ENCODE data around the gene LY6G5C. TPM values are rescaled to one million over a fixed set of nuclear protein-coding genes. Genes with fewer than 3 reads are reported as not detected.

LY6G5C gene
- total and polyA plus RNA-seq, 2 experiments from 2014 or later: 1.7 to 5.1 TPM

DNA sequence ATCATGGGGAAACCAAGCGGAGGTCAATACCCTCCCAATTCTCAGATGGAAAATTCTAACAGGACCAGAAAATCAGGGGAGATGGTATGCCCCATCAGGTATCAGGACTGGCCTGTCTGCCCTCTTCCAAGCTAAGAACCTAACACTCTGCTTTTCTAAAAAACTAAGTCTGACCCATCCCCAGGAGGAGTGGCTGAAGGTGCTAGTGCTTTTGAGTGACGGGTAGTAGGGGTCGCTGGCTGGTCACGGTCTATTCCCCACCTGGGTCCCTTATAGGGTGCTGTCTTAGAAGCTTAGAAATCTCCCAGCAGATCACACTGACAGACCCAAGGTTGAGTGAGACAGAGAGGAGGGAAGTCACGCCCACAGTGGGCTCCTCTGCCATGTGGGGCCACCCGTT, 12.7 kb upstream of the LY6G5C start:
- H3K9me3 ChIP-seq (ENCODE audit: low read depth): no peaks in the 10 kb centered on the region
- no peak for TF ChIP-seq EZH2phosphoT487 (IDR thresholded peaks at IDR 0.05; ENCODE audit: insufficient read depth, low read depth)
- no peak for TF ChIP-seq EZH2 (IDR thresholded peaks at IDR 0.05; ENCODE audit: insufficient read depth, poor library complexity, severe bottlenecking)
- peaks cover 13% of the 10 kb centered on the region; the same call in 1 of the 2 replicates for H3K36me3 ChIP-seq (ENCODE audit: low read depth)
- DNase-seq: no peak
- no peak overlapping the region for H3K4me2 ChIP-seq (ENCODE audit: unreplicated experiment)
- no peaks in the 10 kb centered on the region for H3K27me3 ChIP-seq (replicated peaks; ENCODE audit: insufficient read depth)
- 89 to 91% methylated on average over 6 of the region's 6 CpGs for WGBS, 2 experiments (ENCODE audit: low coverage in 1 of 2, low lambda C conversion rate in 2 of 2, missing lambda C conversion rate in 2 of 2)
- H3F3A ChIP-seq (ENCODE audit: insufficient read depth): no peaks in the 10 kb centered on the region
- H3K4me1 ChIP-seq (ENCODE audit: insufficient read depth): no peaks in the 10 kb centered on the region
- no peaks in the 10 kb centered on the region for H3K79me2 ChIP-seq (ENCODE audit: insufficient read depth)
- H4K20me1 ChIP-seq (ENCODE audit: insufficient read depth): no peaks in the 10 kb centered on the region
- H3K9me2 ChIP-seq (ENCODE audit: insufficient read depth): no peaks in the 10 kb centered on the region
- H3K9ac ChIP-seq: no peak overlapping the region
- in situ Hi-C loops (cut with MboI): no loop called here
- no peak overlapping the region for H3K27ac ChIP-seq
- no peak overlapping the region for H2AFZ ChIP-seq
- no peak overlapping the region for H3K4me3 ChIP-seq

DNA sequence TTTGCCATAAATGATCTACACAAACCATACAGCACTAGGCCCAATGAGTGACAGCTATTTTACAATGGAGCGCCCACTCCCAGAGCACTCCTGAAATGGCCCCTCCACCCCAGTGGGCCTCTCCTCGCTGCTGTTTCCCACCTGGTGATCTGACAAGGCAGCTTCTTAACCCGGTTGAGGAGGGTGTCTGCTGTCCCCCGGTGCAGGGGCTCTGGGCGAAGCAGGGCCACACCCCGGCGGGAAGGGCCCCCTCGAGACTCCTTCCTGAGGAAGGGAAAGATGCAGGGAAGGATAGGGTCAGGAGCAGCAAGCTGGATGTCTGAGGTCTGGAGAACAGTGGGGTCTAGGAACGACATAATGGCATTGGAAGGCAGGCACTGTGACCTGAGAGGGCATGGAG, 12.0 kb upstream of the LY6G5C start:
- Histone ChIP-seq H3K27ac (no peak overlapping the region), H3K36me3 (ENCODE audit: low read depth) (peaks cover 16% of the 10 kb centered on the region; the same call in 1 of the 2 replicates), H3K9ac (no peak overlapping the region), H3F3A (ENCODE audit: insufficient read depth) (no peaks in the 10 kb centered on the region), H3K4me1 (ENCODE audit: insufficient read depth) (no peaks in the 10 kb centered on the region), H4K20me1 (ENCODE audit: insufficient read depth) (no peaks in the 10 kb centered on the region), H3K4me3 (no peak overlapping the region), H3K9me3 (ENCODE audit: low read depth) (no peaks in the 10 kb centered on the region), H3K9me2 (ENCODE audit: insufficient read depth) (no peaks in the 10 kb centered on the region), H3K79me2 (ENCODE audit: insufficient read depth) (no peaks in the 10 kb centered on the region), H2AFZ (no peak overlapping the region), H3K27me3 (replicated peaks; ENCODE audit: insufficient read depth) (no peaks in the 10 kb centered on the region), H3K4me2 (ENCODE audit: unreplicated experiment) (no peak overlapping the region)
- in situ Hi-C loops (cut with MboI): no loop called here
- no peak for TF ChIP-seq EZH2 (IDR thresholded peaks at IDR 0.05; ENCODE audit: insufficient read depth, poor library complexity, severe bottlenecking)
- no peak for TF ChIP-seq EZH2phosphoT487 (IDR thresholded peaks at IDR 0.05; ENCODE audit: insufficient read depth, low read depth)
- DNase-seq: no peak
- 97 to 98% methylated on average over 9 of the region's 9 CpGs for WGBS, 2 experiments (ENCODE audit: low coverage in 1 of 2, low lambda C conversion rate in 2 of 2, missing lambda C conversion rate in 2 of 2)

DNA sequence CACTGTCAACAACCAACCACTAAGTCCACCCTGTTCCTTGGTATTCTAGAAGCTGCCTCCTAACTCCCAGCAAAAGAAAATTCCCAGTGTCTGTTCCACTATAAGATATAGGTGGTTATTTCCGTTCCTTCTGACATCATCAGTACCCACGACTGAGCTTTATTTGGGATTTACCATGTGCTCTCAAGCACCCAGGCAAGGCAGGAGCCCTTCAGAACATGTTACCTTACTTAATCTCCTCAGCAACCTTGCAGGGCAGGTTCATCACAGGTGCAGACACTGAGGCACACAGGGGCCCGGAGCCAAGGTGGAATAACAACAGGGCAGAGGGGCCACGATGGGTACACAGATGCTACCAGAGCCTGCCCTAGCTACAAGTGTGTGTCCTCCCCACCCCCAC, 11.5 kb upstream of the LY6G5C start:
- Histone ChIP-seq H3K9ac (no peak overlapping the region), H3K36me3 (ENCODE audit: low read depth) (peaks cover 16% of the 10 kb centered on the region; the same call in 1 of the 2 replicates), H3K27me3 (replicated peaks; ENCODE audit: insufficient read depth) (no peaks in the 10 kb centered on the region), H3K4me3 (no peak overlapping the region), H3K4me2 (ENCODE audit: unreplicated experiment) (no peak overlapping the region), H3F3A (ENCODE audit: insufficient read depth) (no peaks in the 10 kb centered on the region), H4K20me1 (ENCODE audit: insufficient read depth) (no peaks in the 10 kb centered on the region), H3K4me1 (ENCODE audit: insufficient read depth) (no peaks in the 10 kb centered on the region), H3K79me2 (ENCODE audit: insufficient read depth) (no peaks in the 10 kb centered on the region), H3K9me3 (ENCODE audit: low read depth) (no peaks in the 10 kb centered on the region), H2AFZ (no peak overlapping the region), H3K27ac (no peak overlapping the region), H3K9me2 (ENCODE audit: insufficient read depth) (no peaks in the 10 kb centered on the region)
- in situ Hi-C loops (cut with MboI): no loop called here
- WGBS, 2 experiments (ENCODE audit: low coverage in 1 of 2, low lambda C conversion rate in 2 of 2, missing lambda C conversion rate in 2 of 2): 97 to 98% methylated on average over 4 of the region's 4 CpGs
- no peak for DNase-seq
- TF ChIP-seq EZH2phosphoT487 (IDR thresholded peaks at IDR 0.05; ENCODE audit: insufficient read depth, low read depth): no peak
- TF ChIP-seq EZH2 (IDR thresholded peaks at IDR 0.05; ENCODE audit: insufficient read depth, poor library complexity, severe bottlenecking): no peak

DNA sequence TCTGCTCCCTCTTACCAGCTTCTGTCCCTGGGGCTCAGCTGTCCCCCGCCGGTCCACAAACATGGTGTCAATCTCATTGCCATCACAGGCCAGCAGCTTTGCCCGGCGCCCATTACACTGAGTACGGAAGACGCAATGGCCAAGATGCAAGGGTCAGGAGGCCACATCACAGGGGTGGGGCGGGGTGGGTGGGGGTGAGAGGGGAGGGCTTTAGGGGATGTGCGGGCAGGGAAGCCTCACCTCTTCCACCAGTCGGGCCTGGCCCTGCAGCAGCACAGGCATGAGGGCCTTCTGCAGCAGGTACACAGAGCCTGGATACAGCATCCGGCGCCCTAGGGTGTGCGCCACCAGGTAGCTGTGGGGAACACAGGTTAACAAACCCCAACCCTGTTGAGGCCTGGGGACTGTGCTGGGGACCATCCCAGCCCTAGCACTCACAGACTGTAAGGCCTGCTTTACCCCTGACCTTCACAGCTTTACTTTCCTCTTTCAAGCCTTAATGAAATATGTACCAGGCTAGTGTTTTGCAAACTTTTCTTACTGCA, 10.8 kb upstream of the LY6G5C start:
- no peak overlapping the region for H3K9ac ChIP-seq
- no peaks in the 10 kb centered on the region for H3K9me3 ChIP-seq (ENCODE audit: low read depth)
- H3K4me3 ChIP-seq: no peak overlapping the region
- in situ Hi-C loops (cut with MboI): no loop called here
- H3F3A ChIP-seq (ENCODE audit: insufficient read depth): no peaks in the 10 kb centered on the region
- no peak overlapping the region for H3K27ac ChIP-seq
- no peaks in the 10 kb centered on the region for H3K79me2 ChIP-seq (ENCODE audit: insufficient read depth)
- H4K20me1 ChIP-seq (ENCODE audit: insufficient read depth): no peaks in the 10 kb centered on the region
- DNase-seq: no peak
- no peak overlapping the region for H3K4me2 ChIP-seq (ENCODE audit: unreplicated experiment)
- H3K9me2 ChIP-seq (ENCODE audit: insufficient read depth): no peaks in the 10 kb centered on the region
- H3K4me1 ChIP-seq (ENCODE audit: insufficient read depth): no peaks in the 10 kb centered on the region
- H3K36me3 ChIP-seq (ENCODE audit: low read depth): peaks cover 16% of the 10 kb centered on the region; the same call in 1 of the 2 replicates
- no peak for TF ChIP-seq EZH2 (IDR thresholded peaks at IDR 0.05; ENCODE audit: insufficient read depth, poor library complexity, severe bottlenecking)
- TF ChIP-seq EZH2phosphoT487 (IDR thresholded peaks at IDR 0.05; ENCODE audit: insufficient read depth, low read depth): no peak
- no peaks in the 10 kb centered on the region for H3K27me3 ChIP-seq (replicated peaks; ENCODE audit: insufficient read depth)
- H2AFZ ChIP-seq: no peak overlapping the region
- WGBS, 2 experiments (ENCODE audit: low coverage in 1 of 2, low lambda C conversion rate in 2 of 2, missing lambda C conversion rate in 2 of 2): 91 to 96% methylated on average over 10 to 12 of the region's 12 CpGs
